PC-3 (cell line): ENCODE results near the gene EDEM1. TPM values are rescaled to one million over a fixed set of nuclear protein-coding genes. Genes with fewer than 3 reads are reported as not detected.

Experiments used
- ATAC-seq: fragments of 200-7000 bp; cut with Tn5 transposase; 2 replicates; pipeline ENCODE4 v1.9.1; 2020; ENCODE audit warnings: mild to moderate bottlenecking, moderate library complexity
- BruUV-seq: library from RNA; stranded (reverse); fragments of 400-500 nt; replicated peaks from 2 replicates; lab custom pipeline; 2021; lab: Mats Ljungman, UMichigan
- CTCF ChIA-PET: fragments of 300-600 bp; sonication (Branson Sonifier 250); formaldehyde crosslinking; loops from one replicate; lab custom pipeline; 2022; ENCODE audit warnings: antibody characterized with exemption; lab: Charles Lee
- POLR2A ChIA-PET: fragments of 300-600 bp; sonication (Branson Sonifier 250); formaldehyde crosslinking; loops from one replicate; lab custom pipeline; 2022; ENCODE audit warnings: antibody characterized with exemption; ENCODE audit not compliant: unreplicated experiment; lab: Charles Lee
- DNase-seq: peaks from one replicate; pipeline ENCODE4 v3.0.0-alpha.2; 2015
- H2AFZ ChIP-seq: fragments of 300-600 bp; sonication (generic); 2 replicates; pipeline ENCODE4 v1.6.0; 2016; ENCODE audit warnings: antibody characterized with exemption, low read length
- H3F3A ChIP-seq: fragments of 300-600 bp; sonication (generic); one replicate; pipeline ENCODE4 v1.6.0; 2017; ENCODE audit warnings: antibody characterized with exemption, low read length, control low read depth, mild to moderate bottlenecking; ENCODE audit not compliant: unreplicated experiment
- H3K27ac ChIP-seq: fragments of 300-600 bp; sonication (generic); 2 replicates; pipeline ENCODE4 v1.5.1; 2016; ENCODE audit warnings: mild to moderate bottlenecking, low read length
- H3K27me3 ChIP-seq: fragments of 300-600 bp; sonication (generic); 2 replicates; pipeline ENCODE4 v1.6.1; 2016; ENCODE audit warnings: low read length, mixed read lengths
- H3K36me3 ChIP-seq: fragments of 300-600 bp; sonication (generic); 2 replicates; pipeline ENCODE4 v1.6.1; 2016; ENCODE audit warnings: low read depth, mixed run types, low read length, mixed read lengths
- H3K4me1 ChIP-seq: fragments of 300-600 bp; sonication (generic); 2 replicates; pipeline ENCODE4 v1.5.1; 2016; ENCODE audit warnings: low read length; ENCODE audit not compliant: insufficient read depth
- H3K4me2 ChIP-seq: fragments of 300-600 bp; sonication (generic); 2 replicates; pipeline ENCODE4 v1.6.0; 2016; ENCODE audit warnings: low read length
- H3K4me3 ChIP-seq: fragments of 300-600 bp; sonication (generic); 2 replicates; pipeline ENCODE4 v1.5.1; 2016; ENCODE audit warnings: mild to moderate bottlenecking, low read length, mixed read lengths
- H3K79me2 ChIP-seq: fragments of 300-600 bp; sonication (generic); 2 replicates; pipeline ENCODE4 v1.6.1; 2017; ENCODE audit warnings: low read length, mixed read lengths
- H3K9ac ChIP-seq: fragments of 300-600 bp; sonication (generic); 2 replicates; pipeline ENCODE4 v1.6.0; 2016; ENCODE audit warnings: mild to moderate bottlenecking, low read length
- H3K9me2 ChIP-seq: fragments of 300-600 bp; sonication (generic); replicated peaks from 2 replicates; pipeline ENCODE4 v1.6.1; 2016; ENCODE audit warnings: mixed run types, low read length, mixed read lengths
- H3K9me3 ChIP-seq: fragments of 300-600 bp; sonication (generic); 2 replicates; pipeline ENCODE4 v1.6.1; 2016; ENCODE audit warnings: low read length, mixed read lengths
- H4K20me1 ChIP-seq: fragments of 300-600 bp; sonication (generic); 2 replicates; pipeline ENCODE4 v1.6.1; 2016; ENCODE audit warnings: low read length, mixed read lengths
- CTCF ChIP-seq: fragments of 300-600 bp; sonication (generic); conservative IDR thresholded peaks from 2 replicates; pipeline ENCODE4 v1.5.1; 2017; ENCODE audit warnings: antibody characterized with exemption, low read depth, mild to moderate bottlenecking, low read length
- EZH2 ChIP-seq: fragments of 300-600 bp; sonication (generic); IDR thresholded peaks from one replicate; pipeline ENCODE4 v1.6.1; 2017; ENCODE audit warnings: antibody characterized with exemption, mild to moderate bottlenecking, low read length; ENCODE audit not compliant: unreplicated experiment
- EZH2phosphoT487 ChIP-seq: fragments of 300-600 bp; sonication (generic); IDR thresholded peaks from 2 replicates; pipeline ENCODE4 v1.6.1; 2018; ENCODE audit warnings: mild to moderate bottlenecking, antibody characterized with exemption, low read length, borderline replicate concordance
- intact Hi-C: fragments of 100-400 bp; cut with micrococcal nuclease; formaldehyde crosslinking; loops from 2 replicates; pipeline ENCODE4 v1.9.0; 2023
- total RNA-seq: library from RNA; depleted of rRNA; stranded (reverse); fragments of >200 nt; gene quantifications from 2 replicates; pipeline ENCODE4 v1.2.3, GENCODE V29; 2014

EDEM1 gene
- total RNA-seq, 1 experiment from 2014 or later: 39.4 TPM

- Histone ChIP-seq H3K9ac (no peak overlapping the region), H3K27ac (no peak overlapping the region), H3K27me3 (no peaks in the 10 kb centered on the region), H3K9me2 (no peaks in the 10 kb centered on the region), H3K9me3 (no peaks in the 10 kb centered on the region), H3K4me1 (peaks cover 11% of the 10 kb centered on the region), H3K4me3 (no peak overlapping the region), H3K4me2 (no peak overlapping the region), H3K36me3 (no peaks in the 10 kb centered on the region), H3F3A (no peaks in the 10 kb centered on the region), H2AFZ (no peak overlapping the region), H4K20me1 (no peaks in the 10 kb centered on the region), H3K79me2 (no peaks in the 10 kb centered on the region)
- POLR2A ChIA-PET: no interaction called here
- TF ChIP-seq EZH2phosphoT487 (no peak), EZH2 (no peak), CTCF (no peak)
- BruUV-seq: no TSS peak
- intact Hi-C loops: loop anchor here (2.0 to 10.0 kb wide), 3 partner anchors 77 to 1577 kb away; no protein-coding TSS in a partner anchor
- ATAC-seq: no peak
- DNase-seq: no peak
- CTCF ChIA-PET: no interaction called here
Measured at GRCh38 chr3:5227812-5228211, 40.3 kb downstream of the EDEM1 start.

- Histone ChIP-seq H3K4me3 (no peak overlapping the region), H3K27ac (no peak overlapping the region), H3F3A (no peaks in the 10 kb centered on the region), H3K9me3 (no peaks in the 10 kb centered on the region), H4K20me1 (no peaks in the 10 kb centered on the region), H3K4me1 (peaks cover 20% of the 10 kb centered on the region), H2AFZ (no peak overlapping the region), H3K79me2 (no peaks in the 10 kb centered on the region), H3K9ac (no peak overlapping the region), H3K27me3 (no peaks in the 10 kb centered on the region), H3K36me3 (no peaks in the 10 kb centered on the region), H3K4me2 (no peak overlapping the region), H3K9me2 (no peaks in the 10 kb centered on the region)
- intact Hi-C loops: loop anchor here (10.0 kb wide), 2 partner anchors 195 to 1575 kb away; no protein-coding TSS in a partner anchor
- BruUV-seq: no TSS peak
- CTCF ChIA-PET: no interaction called here
- POLR2A ChIA-PET: no interaction called here
- no peak for TF ChIP-seq CTCF
- no peak for TF ChIP-seq EZH2
- no peak for TF ChIP-seq EZH2phosphoT487
- ATAC-seq: no peak
- peak; percentile 43 for DNase-seq
Measured at GRCh38 chr3:5229414-5229813, 41.9 kb downstream of the EDEM1 start.

GRCh38 chr3:5231074-5231473, 43.6 kb downstream of the EDEM1 start:
- ChIA-PET POLR2A (no interaction called here), CTCF (no interaction called here)
- no TSS peak for BruUV-seq

More at GRCh38 chr3:5231074-5231473, 43.6 kb downstream of the EDEM1 start:
- Histone ChIP-seq H3K4me3 (no peak overlapping the region), H3K4me1 (peaks cover 22% of the 10 kb centered on the region), H4K20me1 (no peaks in the 10 kb centered on the region), H3K27me3 (no peaks in the 10 kb centered on the region), H3K79me2 (no peaks in the 10 kb centered on the region), H3K9ac (no peak overlapping the region), H3K4me2 (no peak overlapping the region), H3K36me3 (no peaks in the 10 kb centered on the region), H3K9me3 (no peaks in the 10 kb centered on the region), H3F3A (no peaks in the 10 kb centered on the region), H3K27ac (no peak overlapping the region), H3K9me2 (no peaks in the 10 kb centered on the region), H2AFZ (no peak overlapping the region)
- intact Hi-C loops: no loop called here
- ATAC-seq: no peak
- TF ChIP-seq EZH2 (no peak), EZH2phosphoT487 (no peak), CTCF (no peak)
- DNase-seq: no peak
